RWPE2 (cell line): Measurements from ENCODE around the gene KCTD4.

Source experiments
- ATAC-seq: fragments of 200-7000 bp; cut with Tn5 transposase; 3 replicates; pipeline ENCODE4 v1.9.1; 2021; ENCODE audit warnings: low read depth
- DNase-seq: peaks from one replicate; pipeline ENCODE4 v3.0.0-alpha.2; 2020; ENCODE audit warnings: low spot score
- H3K27ac ChIP-seq: fragments of 450-650 bp; 2 replicates; pipeline ENCODE4 v1.5.1; 2017; ENCODE audit warnings: mild to moderate bottlenecking; ENCODE audit not compliant: poor library complexity, severe bottlenecking
- H3K27me3 ChIP-seq: fragments of 250-450 bp; sonication (Bioruptor Pico); 2 replicates; pipeline ENCODE4 v1.5.1; 2021; ENCODE audit warnings: mild to moderate bottlenecking, moderate library complexity; ENCODE audit not compliant: insufficient read depth, poor library complexity, severe bottlenecking
- H3K36me3 ChIP-seq: fragments of 250-450 bp; sonication (Bioruptor Pico); 2 replicates; pipeline ENCODE4 v1.5.1; 2020; ENCODE audit warnings: low read depth, mild to moderate bottlenecking, moderate library complexity
- H3K4me1 ChIP-seq: fragments of 250-450 bp; sonication (Bioruptor Pico); 2 replicates; pipeline ENCODE4 v1.5.1; 2021; ENCODE audit warnings: mild to moderate bottlenecking, moderate library complexity; ENCODE audit not compliant: insufficient read depth, poor library complexity, severe bottlenecking
- H3K4me3 ChIP-seq: fragments of 250-450 bp; sonication (Bioruptor Pico); 2 replicates; pipeline ENCODE4 v1.5.1; 2021; ENCODE audit warnings: mild to moderate bottlenecking, moderate library complexity; ENCODE audit not compliant: severe bottlenecking
- H3K9me3 ChIP-seq: fragments of 250-450 bp; sonication (Bioruptor Pico); 2 replicates; pipeline ENCODE4 v1.5.1; 2021; ENCODE audit warnings: mild to moderate bottlenecking, moderate library complexity; ENCODE audit not compliant: severe bottlenecking
- TF ChIP-seq, protein P1 (sequence below): fragments of 450-650 bp; IDR thresholded peaks from one replicate; pipeline ENCODE4 v1.5.1; 2017; ENCODE audit warnings: mild to moderate bottlenecking, moderate library complexity; ENCODE audit not compliant: poor library complexity, severe bottlenecking

KCTD4 gene

GRCh38 chr13:45143346-45143751 lies 57.5 kb downstream of the KCTD4 start:
- no peak overlapping the region for H3K4me3 ChIP-seq
- TF ChIP-seq, protein P1, sequence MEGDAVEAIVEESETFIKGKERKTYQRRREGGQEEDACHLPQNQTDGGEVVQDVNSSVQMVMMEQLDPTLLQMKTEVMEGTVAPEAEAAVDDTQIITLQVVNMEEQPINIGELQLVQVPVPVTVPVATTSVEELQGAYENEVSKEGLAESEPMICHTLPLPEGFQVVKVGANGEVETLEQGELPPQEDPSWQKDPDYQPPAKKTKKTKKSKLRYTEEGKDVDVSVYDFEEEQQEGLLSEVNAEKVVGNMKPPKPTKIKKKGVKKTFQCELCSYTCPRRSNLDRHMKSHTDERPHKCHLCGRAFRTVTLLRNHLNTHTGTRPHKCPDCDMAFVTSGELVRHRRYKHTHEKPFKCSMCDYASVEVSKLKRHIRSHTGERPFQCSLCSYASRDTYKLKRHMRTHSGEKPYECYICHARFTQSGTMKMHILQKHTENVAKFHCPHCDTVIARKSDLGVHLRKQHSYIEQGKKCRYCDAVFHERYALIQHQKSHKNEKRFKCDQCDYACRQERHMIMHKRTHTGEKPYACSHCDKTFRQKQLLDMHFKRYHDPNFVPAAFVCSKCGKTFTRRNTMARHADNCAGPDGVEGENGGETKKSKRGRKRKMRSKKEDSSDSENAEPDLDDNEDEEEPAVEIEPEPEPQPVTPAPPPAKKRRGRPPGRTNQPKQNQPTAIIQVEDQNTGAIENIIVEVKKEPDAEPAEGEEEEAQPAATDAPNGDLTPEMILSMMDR, result no peak
- H3K27ac ChIP-seq, result peak overlapping the region; percentile 80
- no peaks in the 10 kb centered on the region for H3K27me3 ChIP-seq
- no peaks in the 10 kb centered on the region for H3K9me3 ChIP-seq
- peak; percentile 48 for ATAC-seq
- H3K36me3 ChIP-seq, result peaks cover 20% of the 10 kb centered on the region
- no peak for DNase-seq
- H3K4me1 ChIP-seq, result peaks cover 23% of the 10 kb centered on the region
